Lower leg skin (tissue), 3 donors: ENCODE measurements around the gene CYTH1.

Source experiments
- CTCF ChIP-seq, 3 donors: fragments of 450-650 bp; IDR thresholded peaks; one replicate each; pipeline ENCODE4 v1.5.1; 2016; ENCODE audit warnings: antibody characterized with exemption in 3 of 3, mild to moderate bottlenecking in 3 of 3, moderate library complexity in 2 of 3
- POLR2A ChIP-seq, 2 donors: fragments of 450-650 bp; IDR thresholded peaks; one replicate each; pipeline ENCODE4 v1.6.1; 2016 to 2017; ENCODE audit warnings: antibody characterized with exemption in 2 of 2, mild to moderate bottlenecking in 1 of 2, moderate library complexity in 1 of 2

- TF ChIP-seq CTCF (IDR thresholded peaks at IDR 0.05) (no peak), POLR2A (IDR thresholded peaks at IDR 0.05) (no peak)
Measured at GRCh38 chr17:78624324-78625151, 157.5 kb downstream of the CYTH1 start.
